LHCN-M2 (cell line): ENCODE data around the gene SCARB1. TPM values are rescaled to one million over a fixed set of nuclear protein-coding genes. Genes with fewer than 3 reads are reported as not detected.
A peak's percentile ranks its signal among the peaks of the same experiment; 100 is the strongest.
"Not testable (repeated sequence)": the region's sequence is repeated elsewhere in the genome, so short reads cannot be mapped to it uniquely, and the experiment has no call there.

ENCODE experiments used
- DNase-seq: peaks from one replicate; pipeline ENCODE4 v3.0.0-alpha.2; 2012; ENCODE audit warnings: low read depth
- polyA plus RNA-seq: library from polyadenylated mRNA; unstranded; fragments of >200 nt; gene quantifications from one replicate; pipeline ENCODE4 v1.2.1, GENCODE V29; 2012; ENCODE audit warnings: missing spikeins
- total RNA-seq: library from RNA; depleted of rRNA; stranded (reverse); fragments of >200 nt; gene quantifications from 2 replicates; pipeline ENCODE4 v1.2.3, GENCODE V29; 2014; rRNA removed

The SCARB1 gene
- total RNA-seq, result 3.3 and 7.3 TPM in 2 replicates
- 6.8 TPM for polyA plus RNA-seq

GRCh38 chr12:124863416-124864325, at the start of gene SCARB1:
Gene SCARB1, minus strand, starts transcription at chr12:124863864. Its CDS starts 144 bp downstream, at chr12:124863720.
- DNase-seq, result peak; percentile 60

- DNase-seq, result not testable (repeated sequence)
Measured at GRCh38 chr12:124912529-124913287, 49.0 kb upstream of the SCARB1 start.

DNA sequence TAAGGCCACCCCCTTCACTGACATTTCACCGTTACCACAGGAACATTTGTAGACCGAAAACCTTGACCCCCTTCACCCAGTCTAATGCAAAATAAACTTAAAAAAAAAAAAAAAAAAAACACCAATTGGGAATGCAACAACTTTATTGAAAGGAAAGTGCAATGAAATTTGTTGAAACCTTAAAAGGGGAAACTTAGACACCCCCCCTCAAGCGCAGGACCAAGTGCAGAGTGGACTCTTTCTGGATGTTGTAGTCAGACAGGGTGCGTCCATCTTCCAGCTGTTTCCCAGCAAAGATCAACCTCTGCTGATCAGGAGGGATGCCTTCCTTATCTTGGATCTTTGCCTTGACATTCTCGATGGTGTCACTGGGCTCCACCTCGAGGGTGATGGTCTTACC, 47.9 kb upstream of the SCARB1 start:
- DNase-seq, result not testable (repeated sequence)

DNA sequence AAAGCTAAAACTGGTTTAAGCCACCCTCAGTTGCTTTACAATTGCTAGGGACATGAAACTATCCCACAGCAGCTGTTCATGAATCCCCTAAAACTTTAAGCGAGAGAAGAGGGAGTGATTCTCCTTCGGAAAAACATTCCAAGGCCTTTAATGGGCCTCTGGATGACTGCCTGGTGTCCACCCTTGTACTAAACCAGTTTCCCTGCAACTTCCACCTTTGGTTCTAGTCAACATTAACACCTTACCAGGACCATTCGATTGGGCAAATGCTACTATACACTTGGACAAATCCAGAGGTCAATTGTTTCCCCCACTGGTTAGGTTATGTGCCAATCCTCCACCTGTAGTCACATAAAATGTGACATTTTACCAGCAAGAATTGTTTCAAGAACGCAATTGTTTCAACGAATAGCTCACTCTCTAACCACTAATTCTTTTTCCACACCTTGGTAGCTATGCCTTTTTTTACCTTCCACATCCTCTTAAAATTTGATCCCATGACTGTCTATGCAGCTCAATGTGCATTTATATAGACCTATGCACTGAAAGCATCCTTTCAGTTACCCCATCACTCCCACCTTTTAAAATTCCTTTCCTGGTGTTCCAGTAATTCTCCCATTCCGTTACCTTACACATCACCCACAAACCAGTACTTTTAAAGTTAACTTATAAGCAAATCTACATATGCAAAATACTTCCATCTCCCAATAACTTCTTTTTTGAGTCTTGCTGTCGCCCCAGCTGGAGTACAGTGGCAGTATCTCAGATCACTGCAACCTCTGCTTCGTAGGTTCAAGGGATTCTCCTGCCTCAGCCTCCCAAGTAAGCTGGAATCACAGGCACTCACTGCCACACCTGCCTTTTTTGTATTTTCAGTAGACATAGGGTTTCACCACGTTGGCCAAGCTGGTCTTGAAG, 47.2 kb upstream of the SCARB1 start:
- DNase-seq, result no peak

- no peak for DNase-seq
Measured at GRCh38 chr12:124909831-124910560, 46.3 kb upstream of the SCARB1 start.

- peak; percentile 88 for DNase-seq
Measured at GRCh38 chr12:124906606-124907261, 43.1 kb upstream of the SCARB1 start.

DNA sequence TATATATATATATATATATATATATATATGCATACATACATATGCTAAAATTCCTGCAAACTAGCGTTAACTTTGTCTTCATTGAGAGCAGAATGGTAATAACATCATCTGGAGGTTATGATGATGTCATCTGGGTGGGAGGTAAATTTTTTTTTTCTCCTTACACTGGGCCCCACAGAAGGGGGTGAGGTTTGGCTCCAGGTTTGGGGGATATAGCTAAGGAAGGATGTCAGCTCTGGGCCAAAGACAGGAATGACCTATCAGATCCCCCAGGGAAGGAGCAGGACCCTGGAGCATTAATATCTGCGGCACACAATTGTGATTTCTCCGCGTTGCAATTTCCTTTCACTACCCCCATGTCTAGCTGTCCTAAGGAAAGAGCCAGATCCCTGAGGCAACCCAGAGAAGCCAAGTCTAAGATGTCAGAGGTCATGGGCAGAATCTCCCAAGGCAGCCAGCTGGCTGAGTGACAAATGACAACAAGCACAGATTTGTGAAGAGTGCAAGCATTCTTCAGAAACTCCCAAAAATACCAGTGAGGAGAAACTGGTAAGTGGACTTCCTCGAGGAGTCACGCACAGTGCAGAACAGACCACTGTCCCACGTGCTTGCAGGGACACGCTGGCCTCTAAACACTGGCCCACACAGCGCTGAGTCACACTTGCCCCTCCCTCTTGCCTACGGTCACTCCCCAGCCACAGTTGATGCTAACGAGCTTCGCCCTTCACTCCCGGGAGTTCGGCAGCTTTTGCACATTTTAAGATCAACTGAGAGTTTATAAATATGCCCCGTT, 40.8 kb upstream of the SCARB1 start:
- peak; percentile 92 for DNase-seq

DNA sequence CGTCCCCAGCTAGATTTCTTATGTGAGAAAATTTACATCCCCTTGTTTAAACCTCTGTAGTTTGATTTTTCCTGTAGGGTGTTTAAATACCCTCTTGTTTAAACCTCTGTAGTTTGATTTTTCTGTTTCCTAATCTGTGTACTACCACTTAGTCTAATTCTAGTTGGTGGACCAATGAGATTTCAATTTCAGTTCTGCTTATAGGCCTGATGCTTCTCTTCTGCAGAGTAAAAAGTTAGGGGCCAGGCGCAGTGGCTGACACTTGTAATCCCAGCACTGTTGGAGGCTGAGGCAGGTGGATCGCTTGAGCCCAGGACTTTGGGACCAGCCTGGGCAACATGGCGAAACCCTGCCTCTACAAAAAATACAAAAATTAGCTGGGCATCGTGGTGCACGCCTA, 39.3 kb upstream of the SCARB1 start:
- no peak for DNase-seq

DNA sequence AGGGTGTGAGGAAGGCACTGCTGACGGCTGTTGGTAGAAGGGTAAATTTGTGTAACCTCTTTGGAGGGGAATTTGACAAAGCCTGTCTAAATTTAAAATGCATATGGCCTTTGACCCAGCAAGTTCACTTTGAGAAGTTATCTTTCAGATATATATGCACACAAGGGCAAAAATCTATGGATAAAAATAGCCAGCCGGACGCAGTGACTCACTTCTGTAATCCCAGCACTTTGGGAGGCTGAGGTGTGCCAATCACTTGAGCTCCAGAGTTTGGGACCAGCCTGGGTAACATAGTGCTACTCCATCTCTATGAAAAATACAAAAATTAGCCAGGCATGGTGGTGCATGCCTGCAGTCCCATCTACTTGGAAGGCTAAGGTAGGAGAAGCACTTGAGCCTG, 37.3 kb upstream of the SCARB1 start:
- DNase-seq, result no peak

GRCh38 chr12:124900345-124900795, 36.7 kb upstream of the SCARB1 start:
- not testable (repeated sequence) for DNase-seq

DNA sequence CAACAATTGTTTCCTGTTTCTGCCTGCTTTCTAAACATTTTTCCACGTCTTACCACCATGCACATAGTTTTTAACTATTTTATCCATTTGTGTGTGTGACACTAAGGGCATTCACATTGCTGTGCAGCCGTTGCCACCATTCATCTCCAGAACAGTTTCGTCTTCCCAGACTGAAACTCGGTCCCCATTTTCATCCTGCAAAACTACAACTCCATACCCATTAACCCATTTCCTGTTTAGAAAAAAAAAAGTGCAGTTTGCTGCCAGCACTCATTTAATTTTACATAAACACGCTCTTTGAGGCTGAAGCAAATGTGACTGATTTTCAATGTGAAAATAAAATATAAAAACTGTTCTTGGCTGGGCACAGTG, 35.2 kb upstream of the SCARB1 start:
- no peak for DNase-seq

DNA sequence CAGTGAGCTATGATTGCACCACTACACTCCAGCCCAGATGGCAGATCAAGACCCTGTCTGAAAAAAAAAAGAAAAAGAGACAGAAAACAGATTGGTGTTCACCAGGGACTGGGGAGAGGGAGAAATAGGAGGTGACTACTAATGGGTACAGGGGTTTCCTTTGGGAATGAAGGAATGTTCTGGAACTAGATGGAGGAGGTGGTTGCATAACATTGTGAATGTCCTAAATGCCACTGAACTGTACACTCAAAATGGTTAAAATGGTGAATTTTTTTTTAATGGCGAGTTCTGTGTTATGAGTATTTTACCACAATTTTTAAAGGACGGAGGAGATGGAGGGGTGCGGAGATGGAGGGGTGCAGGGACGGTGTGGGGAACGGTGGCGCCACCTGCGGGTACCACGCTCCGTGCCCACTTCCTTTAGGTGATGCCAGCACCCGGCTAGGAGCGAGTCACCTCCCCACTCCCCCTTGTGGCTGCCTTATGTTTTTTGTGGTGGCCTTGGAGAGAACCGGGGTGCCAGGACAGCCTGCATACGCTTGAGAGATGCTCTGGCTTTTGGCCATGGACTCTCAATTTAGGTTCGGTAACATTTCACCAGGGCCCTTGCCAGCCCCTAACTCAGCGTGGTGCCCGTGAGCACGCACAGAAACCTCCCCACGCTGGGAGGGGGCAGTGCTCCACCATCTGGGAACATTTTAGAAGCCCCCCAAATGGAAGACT, 34.7 kb upstream of the SCARB1 start:
- DNase-seq, result no peak

DNA sequence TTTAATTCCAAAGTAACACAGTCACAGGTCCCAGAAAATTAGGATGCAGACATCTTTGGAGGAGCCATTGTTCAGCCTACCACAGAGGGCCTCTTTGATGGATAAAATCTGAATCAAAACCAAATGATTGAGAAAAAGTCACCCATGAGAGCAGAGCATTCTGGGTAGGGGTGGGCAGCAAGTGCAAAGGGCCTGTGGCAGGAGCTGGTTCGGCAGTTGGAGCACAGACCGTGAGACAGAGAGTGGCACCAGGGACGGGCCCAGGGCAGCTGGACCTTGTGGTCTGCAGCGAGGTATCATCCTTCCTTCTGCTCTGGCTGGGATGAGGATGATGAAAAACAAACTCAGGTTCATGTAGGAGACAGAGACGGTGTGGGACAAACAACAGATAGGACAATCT, 32.8 kb upstream of the SCARB1 start:
- no peak for DNase-seq

DNA sequence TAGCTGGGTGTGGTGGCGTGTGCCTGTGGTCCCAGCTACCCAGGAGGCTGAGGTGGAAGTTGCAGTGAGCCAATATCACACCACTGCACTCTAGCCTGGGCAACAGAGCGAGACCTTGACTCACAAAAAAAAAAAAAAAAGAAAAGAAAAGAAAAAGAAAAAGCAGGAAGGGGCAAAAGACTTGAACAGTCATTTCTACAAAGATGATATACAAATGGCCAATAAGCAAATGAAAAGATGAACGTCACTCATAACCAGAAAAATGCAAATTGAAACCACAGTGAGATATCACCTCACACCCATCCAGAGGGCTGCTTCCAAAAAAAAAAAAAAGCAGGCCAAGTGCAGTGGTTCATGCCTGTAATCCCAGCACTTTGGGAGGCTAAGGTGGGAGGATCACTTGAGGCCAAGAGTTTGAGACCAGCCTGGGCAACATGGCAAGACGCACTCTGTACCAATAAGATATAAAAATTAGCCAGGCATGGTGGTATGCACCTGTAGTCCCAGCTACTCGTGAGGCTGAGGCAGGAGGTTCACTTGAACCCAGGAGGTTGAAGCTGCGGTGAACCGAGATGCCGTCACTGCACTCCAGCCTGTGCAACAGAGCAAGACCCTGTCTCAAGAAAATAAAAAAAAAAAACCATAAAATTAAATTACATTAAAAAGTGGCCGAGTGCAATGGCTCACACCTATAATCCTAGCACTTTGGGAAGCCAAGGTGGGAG, 30.3 kb upstream of the SCARB1 start:
- no peak for DNase-seq

DNA sequence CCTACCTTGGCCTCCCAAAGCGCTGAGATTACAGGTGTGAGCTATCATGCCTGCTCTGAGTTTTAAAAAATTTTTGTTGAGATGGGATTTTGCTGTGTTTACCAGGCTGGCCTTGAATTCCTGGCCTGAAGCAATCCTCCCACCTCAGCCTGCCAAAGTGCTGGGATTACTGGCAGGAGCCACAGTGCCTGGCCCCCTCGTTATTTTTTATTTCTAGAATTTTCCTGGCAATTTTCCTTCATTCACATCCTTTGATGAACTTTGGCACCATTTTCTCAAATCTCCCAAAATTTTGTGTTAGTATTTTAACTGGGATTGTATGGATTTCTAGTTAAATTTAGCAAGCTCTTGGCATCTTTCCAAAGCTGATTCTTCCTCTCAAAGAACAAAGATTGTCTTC, 24.6 kb upstream of the SCARB1 start:
- no peak for DNase-seq

DNA sequence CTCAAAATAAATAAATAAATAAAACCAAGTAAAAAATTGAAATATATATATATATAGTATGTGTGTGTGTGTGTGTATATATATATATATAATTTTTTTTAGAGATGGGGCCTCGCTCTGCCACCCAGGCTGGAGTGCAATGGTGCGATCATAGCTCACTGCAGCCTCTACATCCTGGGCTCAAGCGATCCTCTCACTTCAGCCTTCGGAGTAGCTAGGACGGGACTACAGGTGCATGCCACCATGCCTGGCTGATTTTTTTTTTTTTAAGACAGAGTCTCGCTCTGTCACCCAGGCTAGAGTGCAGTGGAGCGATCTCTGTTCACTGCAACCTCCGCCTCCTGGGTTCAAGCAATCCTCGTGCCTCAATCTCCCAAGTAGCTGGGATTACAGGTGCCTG, 24.1 kb upstream of the SCARB1 start:
- DNase-seq, result not testable (repeated sequence)

DNA sequence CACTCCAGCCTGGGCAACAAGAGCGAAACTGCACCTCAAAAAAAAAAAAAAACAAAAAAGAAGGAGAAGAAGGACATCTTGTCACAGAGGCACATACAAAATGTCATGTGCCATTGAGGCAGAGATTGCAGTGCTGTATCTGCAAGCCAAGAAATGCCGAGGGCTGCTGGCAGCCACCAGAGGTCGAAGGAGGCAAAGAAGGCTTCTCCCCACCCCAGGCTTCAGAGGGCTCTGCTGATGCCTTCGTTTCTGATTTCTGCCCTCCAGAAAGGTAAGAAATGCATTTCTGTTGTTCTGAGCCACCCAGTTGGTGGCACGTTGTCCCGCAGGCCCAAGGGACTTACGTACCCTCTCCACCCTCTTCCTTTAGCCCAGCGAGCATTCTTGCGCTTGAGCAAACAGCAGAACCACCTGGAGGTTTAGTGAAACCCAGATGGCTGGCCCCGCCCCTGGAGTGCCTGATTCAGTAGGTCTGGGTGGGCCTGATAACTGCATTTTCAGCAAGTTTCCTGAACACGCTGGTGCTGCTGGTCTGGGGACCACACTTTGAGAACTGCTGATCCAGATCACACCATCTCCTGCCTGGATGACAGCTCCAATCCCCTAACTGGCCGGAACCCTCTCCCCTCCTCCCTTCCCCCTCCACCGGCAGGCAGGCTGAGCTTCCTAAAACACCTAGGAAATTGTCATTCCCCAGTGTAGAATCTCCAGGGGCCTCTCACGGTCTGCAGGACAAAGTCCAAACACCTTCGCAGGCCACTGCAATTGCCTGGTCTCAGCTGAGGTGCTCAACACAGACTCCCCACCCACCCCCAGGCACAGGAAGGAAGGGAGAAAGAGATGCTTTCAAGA, 21.1 kb upstream of the SCARB1 start:
- DNase-seq, result no peak
